OCI-LY7 (cell line): Measurements from ENCODE around the gene NFATC2IP.

ENCODE experiments used
- EZH2phosphoT487 ChIP-seq: fragments of 200-600 bp; sonication (generic); IDR thresholded peaks from 2 replicates; pipeline ENCODE4 v1.6.1; 2018; ENCODE audit warnings: low read depth, borderline replicate concordance, mild to moderate bottlenecking, mixed run types, antibody characterized with exemption, low read length, moderate library complexity, mixed read lengths
- TF ChIP-seq, protein P1 (sequence below): fragments of 200-600 bp; sonication (generic); conservative IDR thresholded peaks from 2 replicates; pipeline ENCODE4 v1.5.1; 2014; ENCODE audit warnings: mild to moderate bottlenecking, antibody characterized with exemption, low read length, moderate library complexity, mixed read lengths

DNA sequence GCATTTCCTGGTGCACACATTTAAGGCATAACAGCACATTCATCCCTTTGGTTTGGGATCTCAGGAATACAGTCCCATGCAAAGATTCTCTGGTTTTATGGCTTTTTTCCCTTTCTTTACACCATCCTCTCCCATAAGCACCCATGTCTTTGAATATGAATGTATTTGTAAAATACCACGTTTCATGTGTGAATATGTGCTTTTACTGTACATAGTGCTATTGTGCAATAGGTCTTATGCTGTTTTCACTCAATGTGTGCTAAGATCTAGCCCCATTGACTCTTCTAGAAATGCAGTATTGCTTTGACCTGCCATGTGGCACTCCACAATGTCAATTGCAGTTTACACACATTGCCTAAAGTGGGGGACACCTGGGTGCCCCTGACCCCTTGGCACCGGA lies 13.8 kb downstream of the NFATC2IP start:
- TF ChIP-seq, protein P1, sequence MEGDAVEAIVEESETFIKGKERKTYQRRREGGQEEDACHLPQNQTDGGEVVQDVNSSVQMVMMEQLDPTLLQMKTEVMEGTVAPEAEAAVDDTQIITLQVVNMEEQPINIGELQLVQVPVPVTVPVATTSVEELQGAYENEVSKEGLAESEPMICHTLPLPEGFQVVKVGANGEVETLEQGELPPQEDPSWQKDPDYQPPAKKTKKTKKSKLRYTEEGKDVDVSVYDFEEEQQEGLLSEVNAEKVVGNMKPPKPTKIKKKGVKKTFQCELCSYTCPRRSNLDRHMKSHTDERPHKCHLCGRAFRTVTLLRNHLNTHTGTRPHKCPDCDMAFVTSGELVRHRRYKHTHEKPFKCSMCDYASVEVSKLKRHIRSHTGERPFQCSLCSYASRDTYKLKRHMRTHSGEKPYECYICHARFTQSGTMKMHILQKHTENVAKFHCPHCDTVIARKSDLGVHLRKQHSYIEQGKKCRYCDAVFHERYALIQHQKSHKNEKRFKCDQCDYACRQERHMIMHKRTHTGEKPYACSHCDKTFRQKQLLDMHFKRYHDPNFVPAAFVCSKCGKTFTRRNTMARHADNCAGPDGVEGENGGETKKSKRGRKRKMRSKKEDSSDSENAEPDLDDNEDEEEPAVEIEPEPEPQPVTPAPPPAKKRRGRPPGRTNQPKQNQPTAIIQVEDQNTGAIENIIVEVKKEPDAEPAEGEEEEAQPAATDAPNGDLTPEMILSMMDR, result no peak
- no peak for TF ChIP-seq EZH2phosphoT487
